Measurements from ENCODE around the gene PRR23A.
"Not testable (repeated sequence)": the region's sequence is repeated elsewhere in the genome, so short reads cannot be mapped to it uniquely, and the experiment has no call there.

PRR23A gene

GRCh38 chr3:139006051-139006716 lies at the start of gene PRR23A:
Gene PRR23A, minus strand, starts transcription at chr3:139006268. Its CDS starts 0 bp downstream, at chr3:139006268.
- no peak for DNase-seq

DNA sequence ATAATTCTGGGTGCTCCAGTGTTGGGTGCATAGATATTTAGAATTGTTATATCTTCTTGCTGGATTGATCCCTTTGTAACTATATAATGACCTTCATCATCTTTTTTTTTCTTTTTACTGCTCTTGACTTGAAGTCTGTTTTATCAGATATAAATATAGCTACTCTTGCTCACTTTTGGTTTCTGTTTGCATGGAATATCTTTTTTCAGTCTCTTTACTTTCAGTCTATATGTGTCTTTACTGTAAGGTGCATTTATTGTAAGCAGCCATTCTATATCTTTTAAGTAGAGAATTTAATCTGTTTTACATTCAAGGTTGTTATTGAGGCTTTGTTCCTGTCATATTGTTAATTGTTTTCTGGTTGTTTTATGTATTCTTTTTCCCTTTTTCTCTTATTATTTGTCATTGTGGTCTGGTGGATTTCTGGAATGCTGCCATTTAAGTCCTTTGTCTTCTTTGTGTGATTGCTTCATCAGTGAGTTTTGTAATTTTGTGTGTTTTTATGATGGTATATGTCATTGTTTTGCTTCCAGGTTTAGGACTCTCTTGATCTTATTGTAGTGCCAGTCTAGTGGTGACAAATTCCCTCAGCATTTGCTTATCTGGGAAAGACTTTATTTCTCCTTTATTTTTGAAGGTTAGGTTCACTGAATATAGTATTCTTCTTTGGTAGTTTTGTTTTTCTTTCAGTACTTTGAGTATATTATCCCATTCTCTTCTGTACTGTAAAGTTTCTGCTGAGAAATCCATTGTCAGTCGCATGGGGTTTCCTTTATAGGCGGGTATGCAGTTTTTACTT lies 46.9 kb upstream of the PRR23A start:
- DNase-seq, result no peak

GRCh38 chr3:139044366-139045210 lies 38.5 kb upstream of the PRR23A start, which contains the start of gene PRR23C:
Gene PRR23C, minus strand, starts transcription at chr3:139044892. Its CDS starts 272 bp downstream, at chr3:139044620.
- no peak for DNase-seq

DNA sequence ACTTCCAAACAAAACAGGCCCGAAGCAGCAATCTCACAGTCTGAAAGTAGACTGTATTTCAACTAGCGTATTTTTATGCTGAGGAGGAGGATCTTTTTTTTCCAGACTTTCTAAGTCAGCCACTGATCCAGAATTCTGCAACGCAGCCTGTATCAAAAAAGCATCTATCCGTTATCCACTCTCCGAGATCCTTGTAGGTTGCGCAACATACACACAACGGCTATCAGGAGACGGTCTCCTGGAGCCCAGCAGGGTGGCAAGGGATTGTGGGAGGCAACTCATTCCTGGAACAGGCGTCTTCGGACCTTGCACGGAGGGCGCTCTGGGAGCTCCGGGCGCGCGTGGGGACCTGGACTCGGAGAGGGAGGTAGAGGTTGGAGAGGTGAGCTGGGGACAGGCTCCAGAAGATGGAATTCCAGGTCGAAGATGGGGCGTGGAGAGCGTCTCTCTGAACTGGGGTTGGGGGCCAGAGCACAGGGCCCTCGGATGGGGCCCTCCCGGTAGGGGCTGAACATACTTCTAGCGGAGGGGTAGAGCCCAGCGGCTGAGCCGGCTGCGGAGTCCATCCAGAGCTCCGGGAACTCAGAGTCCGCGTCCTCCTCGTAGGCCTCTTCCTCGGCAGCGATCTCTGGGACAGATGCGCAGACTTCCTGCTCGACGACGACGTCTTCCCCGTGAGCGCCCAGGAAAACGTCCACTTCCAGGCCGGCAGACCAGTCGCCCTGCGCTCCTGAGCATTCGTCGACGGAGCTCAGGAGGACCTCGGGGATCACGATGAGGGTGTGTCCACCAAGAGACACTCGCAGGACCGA lies 37.7 kb upstream of the PRR23A start:
- no peak for DNase-seq

- DNase-seq, result no peak
Observed at GRCh38 chr3:139037478-139037877, 31.4 kb upstream of the PRR23A start.

- DNase-seq, result no peak
Observed at GRCh38 chr3:139032326-139033002, 26.4 kb upstream of the PRR23A start.

GRCh38 chr3:139030576-139030975 lies 24.5 kb upstream of the PRR23A start:
- not testable (repeated sequence) for DNase-seq

DNA sequence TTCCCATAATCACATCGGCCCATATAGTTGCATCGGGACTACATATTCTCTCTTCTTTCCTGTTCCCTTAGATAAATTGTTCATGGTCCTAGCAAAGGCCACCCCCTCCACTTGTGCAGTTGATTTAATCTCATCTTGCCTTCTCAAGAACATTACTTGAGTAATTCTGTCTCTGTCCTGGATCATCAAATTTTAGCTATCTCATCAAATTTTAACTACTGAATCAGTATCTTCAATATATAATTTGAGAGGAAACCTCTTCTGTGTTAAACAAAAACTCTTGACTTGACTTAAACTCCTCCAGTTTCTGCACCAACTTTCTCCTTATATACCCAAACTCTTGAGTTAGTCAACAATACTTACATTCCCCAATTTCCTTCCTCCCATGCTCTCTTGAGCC lies 18.9 kb upstream of the PRR23A start:
- DNase-seq, result no peak

- DNase-seq, result no peak
Observed at GRCh38 chr3:139020868-139021234, 14.8 kb upstream of the PRR23A start, which contains the start of gene PRR23B. Gene PRR23B, minus strand, starts transcription at chr3:139020926. Its CDS starts 265 bp downstream, at chr3:139020661.

DNA sequence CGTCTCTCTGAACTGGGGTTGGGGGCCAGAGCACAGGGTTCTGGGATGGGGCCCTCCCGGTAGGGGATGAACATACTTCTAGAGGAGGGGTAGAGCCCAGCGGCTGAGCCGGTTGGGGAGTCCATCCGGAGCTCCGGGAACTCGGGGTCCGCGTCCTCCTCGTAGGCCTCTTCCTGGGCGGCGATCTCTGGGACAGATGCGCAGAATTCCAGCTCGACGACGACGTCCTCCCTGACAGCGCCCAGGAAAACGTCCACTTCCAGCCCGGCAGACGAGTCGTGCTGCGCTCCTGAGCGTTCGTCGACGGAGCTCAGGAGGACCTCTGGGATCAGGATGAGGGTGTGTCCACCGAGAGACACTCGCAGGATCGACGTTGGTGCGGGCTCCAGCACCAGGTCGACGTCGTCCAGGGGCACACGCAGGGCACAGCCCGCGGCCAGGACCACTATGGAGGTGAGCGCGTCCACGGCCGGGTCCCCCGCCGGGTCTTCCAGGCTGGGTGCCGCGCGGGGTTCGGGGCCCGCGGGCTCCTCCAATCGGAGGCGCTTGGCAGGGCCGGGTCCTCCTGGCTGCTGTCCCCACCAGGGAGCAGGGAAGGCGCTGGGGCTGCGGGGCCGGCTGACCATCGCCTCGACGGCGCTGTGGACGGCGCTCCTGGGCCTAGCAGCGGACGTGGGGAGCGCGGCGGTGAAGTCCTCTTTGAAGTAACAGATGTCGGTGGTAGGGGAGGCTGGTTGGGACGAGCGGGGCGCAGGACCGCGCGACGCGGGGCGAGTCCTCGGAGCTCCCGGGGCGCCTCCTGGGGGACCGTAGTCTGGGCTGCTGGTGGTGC lies 14.2 kb upstream of the PRR23A start:
- DNase-seq, result no peak

GRCh38 chr3:139016430-139017048 lies 10.5 kb upstream of the PRR23A start:
- DNase-seq, result no peak

DNA sequence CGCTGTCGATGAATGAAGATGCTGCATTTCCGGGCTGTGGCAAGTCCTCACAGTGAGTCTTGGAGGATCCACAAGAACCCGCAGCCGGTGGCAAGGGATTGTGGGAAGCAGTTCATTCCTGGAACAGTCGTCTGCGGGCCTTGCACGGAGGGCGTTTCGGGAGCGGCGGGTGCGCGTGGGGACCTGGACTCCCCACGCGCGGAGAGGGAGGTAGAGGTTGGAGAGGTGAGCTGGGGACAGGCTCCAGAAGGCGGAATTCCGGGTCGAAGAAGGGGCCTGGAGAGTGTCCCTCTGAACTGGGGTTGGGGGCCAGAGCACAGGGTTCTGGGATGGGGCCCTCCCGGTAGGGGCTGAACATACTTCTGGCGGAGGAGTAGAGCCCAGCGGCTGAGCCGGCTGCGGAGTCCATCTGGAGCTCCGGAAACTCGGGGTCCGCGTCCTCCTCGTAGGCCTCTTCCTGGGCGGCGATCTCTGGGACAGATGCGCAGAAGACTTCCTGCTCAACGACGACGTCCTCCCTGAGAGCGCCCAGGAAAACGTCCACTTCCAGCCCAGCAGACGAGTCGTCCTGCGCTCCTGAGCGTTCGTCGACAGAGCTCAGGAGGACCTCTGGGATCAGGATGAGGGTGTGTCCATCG lies 593 bp downstream of the PRR23A start:
- DNase-seq, result no peak

DNA sequence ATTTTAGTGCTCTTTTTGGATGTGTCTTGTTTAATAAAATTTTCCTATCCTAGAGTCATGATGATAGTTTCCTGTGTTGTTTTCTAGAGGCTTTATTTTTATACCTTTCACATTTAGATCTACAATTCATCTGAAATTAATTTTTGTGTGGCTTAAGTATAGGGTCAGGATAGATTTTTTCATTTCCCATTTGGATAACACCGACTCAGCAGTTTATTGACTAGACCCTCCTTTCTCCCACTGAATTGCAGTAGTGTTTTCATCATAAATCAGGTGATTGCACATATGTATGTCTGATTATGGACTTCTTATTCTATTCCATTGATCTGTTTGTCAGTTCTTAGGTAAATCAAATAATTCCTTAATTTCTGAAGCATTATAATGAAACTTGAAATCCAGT lies 10.4 kb downstream of the PRR23A start:
- DNase-seq, result no peak

- no peak for DNase-seq
Observed at GRCh38 chr3:138987181-138987580, 18.9 kb downstream of the PRR23A start.

DNA sequence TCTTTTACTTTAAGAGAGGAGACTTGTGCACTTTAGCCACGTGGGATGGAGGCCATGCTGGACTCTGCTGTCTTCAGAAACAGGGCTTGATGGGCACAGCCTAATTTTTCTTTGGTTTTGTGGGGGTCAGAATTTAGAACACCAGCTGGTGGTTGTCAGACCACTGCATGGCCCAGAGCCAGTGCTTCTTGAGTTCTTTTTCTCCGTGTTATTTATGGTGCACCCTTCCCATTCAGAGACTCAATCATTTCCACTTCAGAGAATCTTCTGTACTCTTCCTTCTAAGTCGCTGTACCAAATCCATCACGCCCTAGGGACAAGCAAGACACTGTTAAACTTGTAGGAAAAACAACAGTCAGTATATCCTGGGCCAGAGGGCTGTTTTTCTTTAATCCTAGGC lies 20.1 kb downstream of the PRR23A start:
- DNase-seq, result no peak

DNA sequence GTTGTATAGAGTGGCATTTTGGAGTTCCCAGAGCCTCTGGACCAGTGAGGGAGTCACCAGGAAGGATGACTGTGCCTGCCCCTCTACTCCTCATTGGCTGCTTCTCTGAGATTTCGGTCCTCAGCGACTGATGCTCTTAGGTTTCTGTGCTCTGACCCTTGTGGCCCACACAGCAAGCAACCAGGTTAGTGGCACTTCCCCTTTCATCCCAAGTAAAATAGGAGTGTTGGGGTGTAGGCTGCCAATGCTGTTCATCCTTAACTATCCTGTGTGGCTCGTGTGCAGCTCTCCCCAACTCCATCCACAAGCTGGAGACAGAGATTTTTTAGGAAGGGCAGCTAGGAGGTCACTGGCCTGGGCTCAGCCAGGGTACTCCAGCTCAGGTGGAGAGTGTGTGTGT lies 21.3 kb downstream of the PRR23A start:
- no peak for DNase-seq

DNA sequence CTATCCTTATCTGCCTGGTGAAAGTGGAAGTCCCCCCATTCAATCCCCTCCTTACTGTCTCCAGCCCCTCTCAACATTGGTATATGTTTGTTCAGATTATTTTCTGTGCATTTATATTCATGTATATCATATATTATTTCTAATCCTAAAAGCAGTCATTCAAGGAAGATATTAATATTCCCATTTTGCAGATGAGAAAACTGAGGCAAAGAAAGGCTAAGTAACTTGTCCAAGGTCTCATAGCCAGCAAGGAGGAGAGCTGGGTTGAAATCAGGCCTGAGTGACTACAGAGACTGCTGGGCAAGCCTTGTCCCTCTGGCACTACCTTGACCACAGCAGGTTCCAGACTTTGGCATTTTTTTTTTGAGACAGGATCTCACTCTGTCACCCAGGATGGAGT lies 30.0 kb downstream of the PRR23A start:
- DNase-seq, result no peak

GRCh38 chr3:138975351-138975750 lies 30.7 kb downstream of the PRR23A start:
- DNase-seq, result no peak

DNA sequence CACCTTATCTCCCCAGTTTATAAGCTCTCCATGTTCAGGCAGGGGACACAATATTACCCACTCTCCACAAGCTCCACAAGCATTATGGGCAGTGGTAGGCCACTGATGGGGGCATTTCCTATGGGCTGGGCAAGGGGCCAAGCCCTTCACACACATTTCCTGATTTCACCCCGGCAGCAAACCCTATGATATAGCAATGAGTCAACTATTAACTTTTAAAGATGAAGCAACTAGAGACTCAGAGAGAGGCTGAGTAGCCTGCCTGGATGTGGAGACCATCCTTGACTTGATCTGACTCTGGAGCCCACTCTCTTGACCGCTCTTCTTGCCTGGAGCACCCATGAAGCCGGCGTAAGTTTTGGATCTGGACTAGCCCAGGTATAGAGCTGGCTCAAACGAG lies 31.6 kb downstream of the PRR23A start:
- DNase-seq, result no peak

- no peak for DNase-seq
Observed at GRCh38 chr3:138972941-138973340, 33.1 kb downstream of the PRR23A start.

Data from stimulated activated naive CD4-positive, alpha-beta T cell treated with Interleukin-2 at 50 U/mL for 16 hours (primary cell).